ENCODE measurements around the gene NCOA3. TPM values are rescaled to one million over a fixed set of nuclear protein-coding genes. Genes with fewer than 3 reads are reported as not detected.

The NCOA3 gene
- total and polyA plus RNA-seq, 2 experiments from 2014 or later = 6.7 to 25.8 TPM

- ATAC-seq (no peak), DNase-seq (ENCODE audit: low spot score) (peak; percentile 75)
- no peaks in the 10 kb centered on the region; the same call in 1 of the 2 replicates for H3K36me3 ChIP-seq (ENCODE audit: insufficient read depth)
- Mint-ChIP-seq H3K4me1 (peaks cover 7% of the 10 kb centered on the region; the same call in 2 of the 3 replicates), H3K36me3 (ENCODE audit: low read depth) (peaks cover 2% of the 10 kb centered on the region; the same call in 2 of the 3 replicates), H3K9me3 (no peaks in the 10 kb centered on the region), H3K27me3 (ENCODE audit: insufficient read depth, low read depth, poor library complexity) (no peaks in the 10 kb centered on the region), H3K4me3 (no peak overlapping the region), H3K27ac (no peak overlapping the region)
- no peak overlapping the region for H2AFZ ChIP-seq
- no peaks in the 10 kb centered on the region for H3K9me2 ChIP-seq (ENCODE audit: insufficient read depth)
- H3K27me3 ChIP-seq (ENCODE audit: insufficient read depth) = no peaks in the 10 kb centered on the region
- H3K4me2 ChIP-seq = no peak overlapping the region
- no peak overlapping the region for H3K27ac ChIP-seq (ENCODE audit: low read depth)
- peak; percentile 69 to 96 for TF ChIP-seq CTCF (conservative IDR thresholded peaks at IDR 0.05; ENCODE audit: low read depth in 2 of 2)
- no peak for TF ChIP-seq EZH2 (IDR thresholded peaks at IDR 0.05; ENCODE audit: low read depth, unreplicated experiment)
- no peak for TF ChIP-seq ZNF462 (CRISPR knock-in tag; IDR thresholded peaks at IDR 0.05)
- no peak for TF ChIP-seq EZH2phosphoT487 (IDR thresholded peaks at IDR 0.05; ENCODE audit: unreplicated experiment)
- TF ChIP-seq JUNB (IDR thresholded peaks at IDR 0.05; ENCODE audit: unreplicated experiment) = no peak
- H3K4me3 ChIP-seq = no peak overlapping the region
- H3F3A ChIP-seq (replicated peaks; ENCODE audit: low read depth) = no peaks in the 10 kb centered on the region
- no peaks in the 10 kb centered on the region for H4K20me1 ChIP-seq (replicated peaks; ENCODE audit: insufficient read depth)
- H3K4me1 ChIP-seq (ENCODE audit: insufficient read depth) = peaks cover 3% of the 10 kb centered on the region
- H3K79me2 ChIP-seq (replicated peaks; ENCODE audit: insufficient read depth) = no peaks in the 10 kb centered on the region; the same call in 1 of the 2 replicates
Measured at GRCh38 chr20:47620808-47621805, 119.4 kb downstream of the NCOA3 start.

Measured in GM23338 (cell line).